CD1c-positive myeloid dendritic cell (primary cell): ENCODE data around the gene PKN1.
"Not testable (repeated sequence)": the region's sequence is repeated elsewhere in the genome, so short reads cannot be mapped to it uniquely, and the experiment has no call there.

ENCODE experiments used
- DNase-seq: peaks from one replicate; pipeline ENCODE4 v3.0.0-alpha.2; 2016; ENCODE audit errors: extremely low spot score

Gene PKN1

GRCh38 chr19:14430712-14431111 is 2.4 kb upstream of the PKN1 start:
- DNase-seq, result no peak

GRCh38 chr19:14433554-14434501 is 722 bp downstream of the PKN1 start:
- DNase-seq, result no peak

- peak; percentile 51 for DNase-seq
These were observed 1.6 kb downstream of the PKN1 start for GRCh38 chr19:14434543-14435319.

- no peak for DNase-seq
These were observed 2.4 kb downstream of the PKN1 start for GRCh38 chr19:14435320-14436050.

GRCh38 chr19:14437578-14438140 is 4.6 kb downstream of the PKN1 start:
- no peak for DNase-seq

GRCh38 chr19:14439014-14439413 is 5.9 kb downstream of the PKN1 start:
- no peak for DNase-seq

GRCh38 chr19:14440049-14440448 is 6.9 kb downstream of the PKN1 start:
- peak; percentile 91 for DNase-seq

GRCh38 chr19:14441041-14441938 is 8.2 kb downstream of the PKN1 start:
- DNase-seq, result no peak

GRCh38 chr19:14442891-14443631 is 10.0 kb downstream of the PKN1 start:
- DNase-seq, result no peak

GRCh38 chr19:14443632-14444216 is 10.6 kb downstream of the PKN1 start:
- DNase-seq, result no peak

GRCh38 chr19:14446336-14447036 is 13.4 kb downstream of the PKN1 start:
- no peak for DNase-seq

GRCh38 chr19:14449321-14449720 is 16.2 kb downstream of the PKN1 start:
- no peak for DNase-seq

- peak; percentile 54 for DNase-seq
These were observed 17.2 kb downstream of the PKN1 start for GRCh38 chr19:14450168-14450874.

GRCh38 chr19:14450876-14451275 is 17.8 kb downstream of the PKN1 start:
- no peak for DNase-seq

- DNase-seq, result not testable (repeated sequence)
These were observed 19.2 kb downstream of the PKN1 start for GRCh38 chr19:14452303-14452702.

- DNase-seq, result no peak
These were observed 26.6 kb downstream of the PKN1 start for GRCh38 chr19:14459703-14460102.

GRCh38 chr19:14460935-14461334 is 27.8 kb downstream of the PKN1 start:
- DNase-seq, result no peak

- not testable (repeated sequence) for DNase-seq
These were observed 29.3 kb downstream of the PKN1 start for GRCh38 chr19:14462401-14462800.
